Progenitor cell of endocrine pancreas (in vitro differentiated cells): ENCODE measurements around the gene RPTOR. TPM values are rescaled to one million over a fixed set of nuclear protein-coding genes. Genes with fewer than 3 reads are reported as not detected.

ENCODE experiments used
- DNase-seq: peaks from one replicate; pipeline ENCODE4 v3.0.0; 2021; ENCODE audit warnings: low spot score; ENCODE audit not compliant: unreplicated experiment
- H3K27ac Mint-ChIP-seq: 2 replicates; pipeline ENCODE4 v1.8.0; 2021; ENCODE audit warnings: mild to moderate bottlenecking, moderate library complexity, mixed read lengths
- H3K27me3 Mint-ChIP-seq: 2 replicates; pipeline ENCODE4 v1.8.0; 2021; ENCODE audit warnings: mixed read lengths
- H3K36me3 Mint-ChIP-seq: 2 replicates; pipeline ENCODE4 v1.8.0; 2022; ENCODE audit warnings: mixed read lengths; ENCODE audit not compliant: insufficient read depth
- H3K4me1 Mint-ChIP-seq: 2 replicates; pipeline ENCODE4 v1.8.0; 2021; ENCODE audit warnings: low read depth, mixed read lengths
- H3K4me3 Mint-ChIP-seq: 2 replicates; pipeline ENCODE4 v1.8.0; 2021; ENCODE audit warnings: low read depth, mild to moderate bottlenecking, moderate library complexity, mixed read lengths
- H3K9me3 Mint-ChIP-seq: 2 replicates; pipeline ENCODE4 v1.8.0; 2021; ENCODE audit warnings: low read depth, mixed read lengths
- CTCF ChIP-seq: fragments of 200-600 bp; sonication (generic); IDR thresholded peaks from one replicate; pipeline ENCODE4 v1.5.0; 2021; ENCODE audit warnings: antibody characterized with exemption, mild to moderate bottlenecking; ENCODE audit not compliant: unreplicated experiment
- total RNA-seq: library from RNA; stranded (reverse); gene quantifications from 2 replicates; pipeline ENCODE4 v1.2.1, GENCODE V29; 2021

Gene RPTOR
- total RNA-seq, 1 donor from 2014 or later = 40.0 TPM

DNA sequence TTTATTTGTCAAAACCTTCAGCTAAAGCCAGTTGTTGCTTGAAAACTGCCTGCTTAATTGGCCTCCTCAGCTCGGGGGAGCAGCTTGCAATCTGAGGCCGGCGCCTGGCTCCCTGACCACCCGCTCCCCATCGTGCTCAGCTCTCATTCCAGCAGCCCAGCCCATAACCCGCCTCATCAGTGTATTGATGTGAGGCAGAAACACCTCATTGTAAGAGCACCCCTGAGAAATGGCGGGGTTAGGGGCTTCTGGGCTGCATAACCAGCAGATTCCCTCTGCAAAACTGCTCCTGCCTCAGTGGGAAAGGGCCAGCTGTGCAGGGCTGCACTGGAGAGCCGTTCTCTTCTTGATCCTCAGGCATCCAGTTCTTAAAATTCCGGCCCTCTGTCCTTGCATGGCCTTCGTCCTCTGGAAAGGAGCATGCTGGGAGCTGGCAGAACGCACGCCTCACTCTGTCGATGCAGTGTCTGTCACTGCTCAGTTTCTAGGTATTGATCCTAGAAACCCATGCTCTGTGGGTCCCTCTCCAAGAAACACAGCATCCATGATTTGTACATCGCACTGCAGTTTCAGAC is 333.2 kb downstream of the RPTOR start:
- H3K4me3 Mint-ChIP-seq = no peak overlapping the region
- H3K9me3 Mint-ChIP-seq = no peaks in the 10 kb centered on the region
- peaks cover 2% of the 10 kb centered on the region for H3K4me1 Mint-ChIP-seq
- no peak for DNase-seq
- no peaks in the 10 kb centered on the region for H3K27me3 Mint-ChIP-seq
- H3K36me3 Mint-ChIP-seq = peaks cover 15% of the 10 kb centered on the region
- no peak for TF ChIP-seq CTCF
- H3K27ac Mint-ChIP-seq = no peak overlapping the region

DNA sequence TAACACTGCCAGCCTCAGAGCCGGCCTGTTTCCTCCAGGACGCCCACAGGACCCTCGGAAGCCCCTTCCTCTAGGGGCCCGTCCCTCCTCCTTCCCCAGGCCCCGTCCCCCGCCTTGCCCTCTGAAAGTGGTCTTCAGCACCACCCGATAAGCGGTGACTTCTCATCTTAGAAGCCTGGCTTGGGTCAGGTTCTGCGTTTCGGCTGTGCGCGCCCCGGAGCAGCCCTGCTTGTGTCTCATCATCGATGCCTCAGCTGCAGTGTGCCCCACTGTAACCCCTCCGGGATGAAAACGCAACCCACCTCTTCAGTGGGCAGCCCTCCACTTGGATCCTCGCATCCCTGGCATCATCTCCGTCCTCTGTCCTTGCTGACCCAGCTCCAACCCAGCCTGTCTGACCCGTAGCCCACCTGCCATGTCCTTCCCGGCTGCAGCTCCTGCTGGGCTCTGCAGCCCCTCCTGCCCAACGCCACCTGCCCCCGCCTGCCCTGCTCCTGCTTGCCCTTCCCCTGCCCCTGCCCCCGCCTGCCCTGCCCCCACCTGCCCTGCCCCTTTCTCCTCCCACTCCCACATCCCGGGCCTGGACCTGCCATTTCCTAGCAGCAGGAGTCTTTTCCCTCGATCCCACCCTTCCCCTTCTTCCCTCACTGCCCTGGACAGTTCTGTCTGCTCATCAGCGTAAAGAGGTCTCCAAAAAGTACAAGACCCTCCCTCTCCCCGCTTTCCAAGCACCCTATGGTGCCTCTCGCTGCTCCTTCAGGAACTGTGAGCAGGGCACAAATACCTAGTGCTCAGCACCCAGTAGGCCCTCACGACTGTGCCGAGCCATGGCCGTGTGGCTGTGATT is 334.5 kb downstream of the RPTOR start:
- no peak for TF ChIP-seq CTCF
- H3K27ac Mint-ChIP-seq = no peak overlapping the region
- H3K9me3 Mint-ChIP-seq = no peaks in the 10 kb centered on the region
- H3K4me3 Mint-ChIP-seq = no peak overlapping the region
- H3K27me3 Mint-ChIP-seq = no peaks in the 10 kb centered on the region
- no peak for DNase-seq
- H3K36me3 Mint-ChIP-seq = peaks cover 13% of the 10 kb centered on the region
- no peaks in the 10 kb centered on the region for H3K4me1 Mint-ChIP-seq

- no peak for TF ChIP-seq CTCF
- no peak for DNase-seq
- Mint-ChIP-seq H3K4me1 (no peaks in the 10 kb centered on the region), H3K27me3 (no peaks in the 10 kb centered on the region), H3K27ac (no peak overlapping the region), H3K4me3 (no peak overlapping the region), H3K9me3 (no peaks in the 10 kb centered on the region), H3K36me3 (peaks cover 9% of the 10 kb centered on the region)
Observed at GRCh38 chr17:80879723-80880647, 335.3 kb downstream of the RPTOR start.

- H3K9me3 Mint-ChIP-seq = no peaks in the 10 kb centered on the region
- no peak for TF ChIP-seq CTCF
- H3K4me3 Mint-ChIP-seq = no peak overlapping the region
- H3K4me1 Mint-ChIP-seq = no peaks in the 10 kb centered on the region
- no peak overlapping the region for H3K27ac Mint-ChIP-seq
- no peaks in the 10 kb centered on the region for H3K27me3 Mint-ChIP-seq
- DNase-seq = no peak
- peaks cover 9% of the 10 kb centered on the region for H3K36me3 Mint-ChIP-seq
Observed at GRCh38 chr17:80880648-80880985, 336.0 kb downstream of the RPTOR start.

GRCh38 chr17:80881306-80881705 is 336.7 kb downstream of the RPTOR start:
- Mint-ChIP-seq H3K4me3 (no peak overlapping the region), H3K27me3 (no peaks in the 10 kb centered on the region), H3K9me3 (no peaks in the 10 kb centered on the region), H3K4me1 (no peaks in the 10 kb centered on the region), H3K36me3 (peaks cover 10% of the 10 kb centered on the region), H3K27ac (no peak overlapping the region)
- no peak for DNase-seq
- no peak for TF ChIP-seq CTCF
